Transverse colon (tissue), 3 donors: ENCODE data around the gene RCAN1.

Experiments
- CTCF ChIP-seq, 5 experiments: fragments of 200-600 bp in 3 of 5; fragments of 450-650 bp in 2 of 5; sonication (generic) in 3 of 5; IDR thresholded peaks; 1 replicate in 2 of 5; 2 replicates in 3 of 5; pipeline ENCODE4 v1.5.1; 2016 to 2017; ENCODE audit warnings: antibody characterized with exemption in 5 of 5, inconsistent platforms in 3 of 5, mild to moderate bottlenecking in 2 of 5, moderate library complexity in 1 of 5
- EP300 ChIP-seq: sonication (generic); formaldehyde crosslinking; IDR thresholded peaks from one replicate; pipeline ENCODE4 v1.6.1; 2017; ENCODE audit warnings: antibody characterized with exemption, low read depth

DNA sequence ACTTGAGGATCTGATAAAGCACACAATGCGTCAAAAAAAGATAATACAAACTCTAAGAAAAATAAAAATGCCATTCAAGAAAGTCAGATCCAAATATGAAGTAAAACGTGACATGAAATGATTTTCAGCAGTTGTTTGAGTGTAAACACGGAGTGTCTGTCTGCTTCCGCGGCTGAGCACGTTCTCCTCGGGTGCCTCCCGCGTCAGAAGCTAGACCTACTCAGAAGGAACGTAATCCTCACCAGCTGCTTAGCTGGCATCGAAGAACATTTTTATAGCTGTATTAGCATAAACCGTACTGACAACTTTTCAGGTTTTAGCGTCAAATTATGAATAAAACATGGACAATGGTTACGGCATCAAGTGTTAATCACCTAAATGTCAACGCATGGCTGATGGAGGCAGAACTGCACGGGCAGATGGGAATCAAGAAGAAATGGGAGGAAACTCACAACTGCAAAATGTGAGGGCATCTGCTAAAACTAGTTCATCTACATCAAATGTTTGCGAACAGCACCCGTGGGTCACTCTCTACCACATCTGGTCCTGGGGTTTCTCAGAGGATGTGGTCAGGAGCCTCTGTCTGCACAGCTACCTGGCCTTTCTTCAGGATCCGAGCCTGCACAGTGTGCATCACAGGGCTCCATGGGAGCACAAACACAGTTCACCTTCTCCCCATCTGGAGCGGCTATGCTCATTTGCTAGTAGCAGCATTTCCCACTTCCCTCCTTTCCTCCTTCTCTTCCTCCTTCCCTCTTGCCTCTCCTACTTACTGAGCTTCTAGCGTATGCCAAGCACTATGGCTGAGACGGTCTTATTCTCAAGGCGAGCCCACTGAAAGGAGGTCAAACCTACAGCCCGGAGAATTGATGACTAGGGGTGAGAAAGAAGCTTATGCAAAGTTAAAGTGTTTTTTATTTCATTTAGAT, 40.0 kb downstream of the RCAN1 start:
- TF ChIP-seq EP300, result no peak
- TF ChIP-seq CTCF (IDR thresholded peaks at IDR 0.05), result no peak
